HG02840 (cell line): ENCODE results near the gene RBFOX2.
"Not testable (repeated sequence)": the region's sequence is repeated elsewhere in the genome, so short reads cannot be mapped to it uniquely, and the experiment has no call there.

ENCODE experiments used
- ATAC-seq: cut with Tn5 transposase; IDR thresholded peaks from one replicate; pipeline ENCODE4 v1.9.1; 2021; ENCODE audit warnings: mild to moderate bottlenecking, moderate library complexity, moderate number of reproducible peaks; ENCODE audit not compliant: unreplicated experiment, low FRiP score

The RBFOX2 gene

DNA sequence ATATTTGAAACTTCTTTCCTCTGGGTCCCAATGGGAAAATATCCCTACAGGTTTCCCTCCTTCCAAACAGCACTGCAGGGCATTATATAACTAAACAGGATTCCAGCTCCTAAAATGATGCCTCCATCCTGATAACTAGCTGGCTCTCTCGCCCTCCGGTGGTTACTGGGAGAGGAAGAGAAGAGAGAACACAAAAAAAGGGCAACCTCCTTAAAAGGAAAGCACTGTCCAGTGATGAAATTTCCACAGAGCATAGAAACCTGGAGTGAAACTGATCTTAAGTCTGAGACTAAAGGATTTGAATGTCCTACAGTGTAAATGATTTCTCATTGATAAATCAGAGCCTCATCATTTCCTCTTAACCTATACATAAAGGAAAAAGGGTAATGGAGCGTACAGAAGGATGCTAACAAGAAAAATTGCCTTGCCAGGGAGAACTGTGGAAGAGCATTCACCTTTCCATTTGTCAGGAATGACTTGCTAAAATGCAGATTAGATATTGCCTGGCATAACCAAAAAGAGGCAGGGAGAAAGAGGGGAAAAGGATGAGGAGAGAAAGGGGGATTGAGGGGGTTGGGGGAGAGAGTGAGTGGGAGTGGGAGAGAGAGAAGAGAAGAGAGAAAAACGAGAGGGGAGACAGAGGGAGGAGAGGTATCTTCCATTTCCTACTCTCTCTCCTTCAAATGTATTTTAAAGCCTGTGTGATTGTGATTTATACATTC is 189.6 kb downstream of the RBFOX2 start:
- ATAC-seq: no peak

DNA sequence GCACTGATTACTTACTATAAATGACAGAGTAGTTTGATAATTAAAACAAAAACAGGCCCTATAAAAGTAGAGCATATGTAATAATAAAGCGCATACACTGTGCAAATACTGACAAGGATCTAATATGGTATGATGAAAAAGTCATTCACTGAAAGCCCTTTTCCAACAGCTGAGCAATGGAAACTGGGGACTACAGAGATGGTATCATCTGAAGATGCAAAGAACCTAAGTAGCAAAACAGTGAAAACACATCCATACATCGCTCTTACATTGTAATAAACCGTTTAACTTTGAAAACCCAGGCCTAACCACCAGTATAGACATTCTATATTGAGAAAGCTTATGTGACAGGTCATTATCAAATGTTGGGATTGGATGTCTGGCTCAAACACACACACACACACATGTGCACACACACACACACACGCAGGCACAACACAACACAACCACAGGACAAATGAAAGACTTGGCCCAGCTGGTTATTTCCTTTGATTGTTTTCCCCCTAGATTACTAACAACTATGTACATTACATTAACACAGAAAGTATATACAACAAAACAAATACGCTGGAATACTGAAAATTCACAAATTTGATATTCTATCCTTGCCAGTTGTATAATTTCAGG is 191.4 kb downstream of the RBFOX2 start:
- no peak for ATAC-seq

DNA sequence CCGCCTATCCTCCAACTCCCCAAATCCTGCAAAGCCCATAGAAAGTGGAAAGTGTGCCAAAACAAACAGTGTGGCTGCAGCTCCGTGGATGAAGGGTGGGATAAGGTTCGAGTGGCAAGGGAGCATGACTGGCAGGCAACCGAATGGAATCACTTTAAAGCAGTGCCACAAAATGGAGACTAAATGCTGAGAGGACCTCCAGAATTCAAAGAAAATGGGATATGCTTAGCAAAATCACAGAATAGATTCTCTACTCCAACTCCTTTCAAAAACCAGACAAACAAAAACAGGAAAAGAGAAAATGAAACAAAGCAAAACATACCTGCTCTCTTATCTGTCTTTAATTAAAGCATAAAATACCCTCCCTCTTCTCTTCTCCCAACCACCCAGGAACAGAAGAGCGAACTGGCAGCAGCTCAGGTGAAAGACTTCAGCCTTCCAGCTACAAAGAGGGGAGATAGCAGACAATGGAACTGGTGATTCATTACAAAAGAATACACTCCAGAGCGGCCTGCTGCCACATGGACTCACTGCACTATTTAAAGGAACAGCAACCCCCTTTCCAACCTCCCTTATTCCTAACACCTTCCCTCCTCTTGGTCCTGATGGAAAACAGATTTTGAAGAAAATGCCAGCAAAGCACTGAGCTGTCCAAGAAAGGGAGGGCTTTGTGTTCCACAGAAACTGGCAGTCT is 192.5 kb downstream of the RBFOX2 start:
- ATAC-seq: no peak

DNA sequence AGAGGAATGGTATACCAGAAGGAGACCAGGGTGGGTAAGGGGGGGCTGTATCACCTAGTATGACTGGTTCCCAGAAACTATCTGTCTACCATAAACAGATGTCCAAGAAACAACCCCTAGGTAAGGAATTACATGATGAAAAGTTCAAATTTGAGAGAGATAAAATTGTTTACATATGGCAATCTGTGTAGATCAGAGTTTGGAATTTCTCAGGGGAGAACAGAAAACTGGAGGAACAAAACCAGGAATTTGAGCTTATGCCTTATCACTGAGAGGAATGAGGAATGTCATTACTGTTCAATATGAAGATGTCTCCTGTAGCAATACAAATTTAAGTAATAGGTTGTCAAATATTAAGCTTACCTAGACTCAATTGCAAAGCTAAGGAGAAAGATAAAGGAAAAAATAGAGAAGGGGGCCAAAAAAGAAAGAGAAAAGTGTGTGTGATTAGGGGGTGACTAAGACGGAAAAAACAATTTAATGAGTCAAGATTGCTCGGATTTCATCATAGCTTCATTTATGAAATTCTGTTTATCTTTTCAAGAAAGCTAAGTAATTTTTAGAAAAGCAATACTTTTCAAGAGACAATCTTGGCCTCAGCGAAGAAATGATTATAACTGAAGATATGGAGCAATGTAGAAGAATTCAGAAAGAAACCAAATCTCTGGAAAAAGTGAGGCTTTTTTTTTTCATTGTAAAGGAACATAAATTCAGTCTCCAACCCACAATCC is 193.2 kb downstream of the RBFOX2 start:
- no peak for ATAC-seq

DNA sequence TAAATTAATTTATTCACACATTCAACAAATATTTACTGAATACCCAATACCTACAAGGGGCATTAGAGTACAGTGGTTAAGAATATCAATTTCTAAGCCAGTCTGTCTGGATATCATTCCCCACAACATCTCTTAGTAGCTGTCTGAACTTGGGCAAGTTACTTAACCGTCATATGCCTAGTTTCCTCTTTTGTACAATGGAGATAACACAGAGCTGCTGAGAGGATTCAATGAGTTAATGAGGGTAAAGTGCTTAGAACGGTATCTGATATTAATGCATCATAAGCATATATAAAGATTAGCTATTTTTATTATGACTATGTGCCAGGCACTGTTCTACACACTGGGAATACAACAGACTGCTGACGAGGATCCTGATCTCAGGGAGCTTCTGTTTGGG is 194.6 kb downstream of the RBFOX2 start:
- ATAC-seq: no peak

DNA sequence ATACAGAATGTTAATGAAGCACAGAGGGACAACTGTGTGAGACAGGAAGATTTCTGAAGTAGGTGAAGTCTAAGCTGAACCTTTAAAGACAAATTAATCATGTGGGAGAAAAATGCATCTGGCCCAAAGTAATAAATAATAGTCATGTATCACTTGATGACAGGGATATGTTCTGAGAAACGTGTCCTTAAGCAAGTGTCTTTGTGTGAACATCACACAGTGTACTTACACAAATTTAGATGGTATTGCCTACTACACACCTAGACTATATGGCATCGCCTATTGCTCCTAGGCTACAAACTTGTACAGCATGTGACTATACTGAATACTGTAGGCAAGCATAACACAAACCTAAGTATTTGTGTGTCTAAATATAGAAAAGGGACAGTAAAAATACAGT is 198.3 kb downstream of the RBFOX2 start:
- ATAC-seq: no peak

DNA sequence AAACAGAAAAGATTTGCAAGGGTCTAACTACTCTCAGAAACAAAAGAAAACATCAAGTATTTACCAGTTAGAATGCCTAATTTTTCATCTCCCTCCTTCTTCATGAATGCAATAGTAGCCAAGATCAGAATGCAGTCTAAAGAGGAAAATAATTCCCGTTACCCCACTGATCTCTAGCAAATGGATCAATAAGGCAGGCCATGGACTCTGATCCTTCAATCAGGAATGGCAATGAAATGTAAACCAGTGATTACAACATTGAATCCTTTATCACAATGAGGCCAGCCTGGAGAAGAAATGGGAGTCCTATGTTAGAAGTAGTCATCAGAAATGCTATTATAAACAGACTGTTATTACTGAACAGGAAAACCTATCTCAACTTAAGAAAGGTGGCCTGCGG is 204.4 kb downstream of the RBFOX2 start:
- ATAC-seq: no peak

DNA sequence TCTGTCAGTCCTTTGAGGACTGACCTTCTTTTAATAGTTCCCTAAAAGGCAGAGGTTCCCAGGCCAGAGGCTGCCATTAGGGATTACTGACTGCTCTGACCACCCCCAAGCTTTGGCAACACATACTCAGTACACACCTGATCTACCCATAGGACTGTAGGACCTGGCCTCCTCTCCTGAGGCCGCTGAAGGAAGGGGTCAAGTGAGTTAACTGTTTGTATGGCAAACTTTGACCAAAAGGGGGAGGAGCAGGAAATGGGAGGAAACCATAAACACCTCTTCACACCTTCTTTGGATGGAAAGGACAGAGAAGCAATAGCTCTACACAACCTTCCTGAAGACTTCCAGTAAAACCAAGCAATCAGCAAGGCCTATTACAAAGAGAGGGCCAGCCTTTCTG is 207.0 kb downstream of the RBFOX2 start:
- ATAC-seq: no peak

DNA sequence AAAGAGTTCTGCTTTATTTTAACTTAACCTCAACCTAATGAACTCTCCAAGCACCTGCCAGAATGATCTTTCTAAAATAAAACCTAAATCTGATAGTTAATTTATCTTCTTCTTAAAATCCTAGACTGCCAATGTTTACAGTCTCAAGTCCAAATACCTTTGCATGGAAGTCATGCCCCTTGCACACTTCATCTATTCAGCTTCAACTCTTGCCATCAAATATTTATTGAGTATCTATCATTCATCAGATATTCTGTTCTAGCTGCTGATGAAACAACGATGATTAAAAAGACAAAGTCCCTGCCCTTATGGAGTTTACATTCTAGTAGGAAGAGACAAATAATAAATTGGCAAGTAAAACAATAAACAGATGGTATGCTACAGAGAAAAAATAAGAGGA is 209.2 kb downstream of the RBFOX2 start:
- no peak for ATAC-seq

DNA sequence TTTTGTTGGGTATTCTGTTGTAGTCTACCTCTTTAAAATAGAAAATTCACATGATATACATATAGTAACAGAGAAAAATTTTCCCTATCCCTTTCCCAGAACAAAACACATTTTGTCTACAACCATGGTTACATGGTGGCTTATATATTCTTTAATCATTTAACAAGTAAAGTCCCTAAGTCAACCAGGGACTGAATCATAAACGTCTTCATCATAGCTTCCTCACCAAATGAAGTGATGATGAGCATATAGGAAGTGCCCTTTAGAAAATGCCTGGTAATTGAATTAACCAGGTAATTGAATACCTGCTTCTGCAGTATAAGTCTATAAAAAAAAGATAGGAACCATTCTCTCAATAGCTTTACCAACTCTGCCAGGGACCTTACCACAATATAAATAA is 209.7 kb downstream of the RBFOX2 start:
- ATAC-seq: no peak

DNA sequence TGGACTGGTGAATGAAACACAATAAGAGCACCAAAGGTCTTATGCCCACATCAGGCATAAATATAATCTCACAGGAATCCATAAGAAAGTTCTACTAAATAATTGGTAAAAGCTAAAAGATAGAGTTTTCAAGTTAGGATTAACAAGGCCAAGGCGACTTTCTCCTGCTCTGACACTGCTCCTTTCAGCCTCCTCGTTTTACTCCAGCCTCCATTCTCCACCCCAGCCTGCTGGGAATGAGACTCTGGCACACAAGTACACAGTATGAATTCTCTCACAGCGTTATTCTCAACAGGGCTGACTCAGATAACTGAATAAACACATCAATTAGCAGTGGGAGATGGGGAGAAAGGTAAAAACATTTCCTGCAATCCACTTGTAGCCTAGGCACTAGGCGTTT is 216.0 kb downstream of the RBFOX2 start:
- ATAC-seq: no peak

DNA sequence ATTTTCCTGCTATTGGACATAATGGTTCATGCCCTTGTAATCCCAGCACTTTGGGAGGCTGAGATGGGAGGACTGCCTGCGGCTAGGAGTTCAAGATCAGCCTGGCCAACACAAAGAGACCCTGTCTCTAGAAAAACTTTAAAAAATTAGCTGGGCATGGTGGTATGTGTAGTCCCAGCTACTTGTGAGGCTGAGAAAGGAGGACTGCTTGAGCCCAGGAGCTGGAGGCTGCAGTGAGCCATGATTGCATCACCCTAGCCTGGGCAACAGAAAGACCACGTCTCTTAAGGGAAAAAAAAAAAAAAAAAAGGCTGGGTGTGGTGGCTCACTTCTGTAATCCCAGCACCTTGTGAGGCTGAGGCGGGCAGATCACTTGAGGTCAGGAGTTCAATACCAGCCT is 217.0 kb downstream of the RBFOX2 start:
- no peak for ATAC-seq

DNA sequence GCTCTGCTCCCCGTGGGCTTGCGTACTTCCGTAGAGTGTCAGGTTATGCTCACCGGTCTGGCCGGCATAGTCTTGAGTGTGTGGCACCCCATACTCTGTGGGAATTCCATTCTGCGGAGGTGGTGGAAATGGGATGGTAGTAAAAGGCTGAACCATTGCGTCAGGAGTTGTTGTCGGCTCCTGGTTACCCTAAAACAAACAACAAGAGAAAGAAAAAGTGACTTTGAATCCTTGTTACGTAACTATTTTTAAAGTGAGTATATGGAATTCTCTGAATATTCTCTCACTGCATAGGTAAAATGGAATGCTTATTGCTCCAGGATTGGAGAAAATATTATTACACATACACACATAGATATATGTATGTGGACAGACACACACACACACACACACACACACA is 218.8 kb downstream of the RBFOX2 start:
- no peak for ATAC-seq

DNA sequence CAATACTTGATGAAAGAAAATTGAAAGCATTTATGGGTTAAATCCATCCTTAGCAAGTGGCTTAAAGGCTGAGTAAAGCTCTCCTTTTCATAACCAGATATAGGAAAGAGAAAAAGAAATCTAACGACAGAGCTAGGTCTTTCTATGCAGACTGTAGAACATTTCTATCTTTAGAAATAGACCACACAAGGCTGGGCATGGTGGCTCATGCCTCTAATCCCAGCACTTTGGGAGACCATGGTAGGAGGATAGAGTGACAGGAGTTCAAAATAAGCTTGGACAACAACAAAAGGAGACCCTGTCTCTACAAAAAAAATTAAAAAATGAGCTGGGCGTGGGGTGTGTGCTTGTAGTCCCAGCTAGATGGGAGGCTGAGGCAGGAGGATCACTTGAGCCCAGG is 220.2 kb downstream of the RBFOX2 start:
- ATAC-seq: no peak

DNA sequence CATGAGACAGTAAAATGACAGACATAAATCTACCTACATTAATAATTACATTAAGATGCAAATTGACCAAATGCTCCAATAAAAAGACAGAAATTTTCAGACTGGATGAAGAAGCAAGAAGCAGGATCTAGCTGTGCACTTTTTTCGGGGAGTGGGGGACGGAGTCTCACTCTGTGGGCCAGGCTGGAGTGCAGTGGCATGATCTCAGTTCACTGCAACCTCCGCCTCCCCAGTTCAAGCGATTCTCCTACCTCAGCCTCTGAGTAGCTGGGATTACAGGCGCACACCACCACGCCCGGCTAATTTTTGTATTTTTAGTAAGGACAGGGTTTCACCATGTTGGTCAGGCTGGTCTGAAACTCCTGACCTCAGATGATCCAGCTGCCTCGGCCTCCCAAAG is 222.0 kb downstream of the RBFOX2 start:
- ATAC-seq: not testable (repeated sequence)

DNA sequence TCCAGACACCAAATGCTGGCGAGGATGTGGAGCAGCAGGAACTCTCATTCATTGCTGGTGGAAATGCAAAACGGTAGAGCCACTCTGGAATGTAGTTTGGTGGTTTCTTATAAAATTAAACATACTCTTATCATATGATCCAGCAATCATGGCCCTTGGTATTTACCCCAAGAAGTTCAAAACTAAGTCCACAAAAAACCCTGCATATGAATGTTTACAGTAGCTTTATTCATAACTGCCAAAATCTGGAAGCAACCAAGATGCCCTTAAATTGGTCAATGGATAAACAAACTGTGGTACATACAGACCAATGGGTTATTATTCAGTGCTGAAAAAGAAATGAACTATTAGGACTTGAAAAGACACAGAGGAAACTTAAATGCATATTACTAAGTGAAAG is 223.2 kb downstream of the RBFOX2 start:
- ATAC-seq: no peak

DNA sequence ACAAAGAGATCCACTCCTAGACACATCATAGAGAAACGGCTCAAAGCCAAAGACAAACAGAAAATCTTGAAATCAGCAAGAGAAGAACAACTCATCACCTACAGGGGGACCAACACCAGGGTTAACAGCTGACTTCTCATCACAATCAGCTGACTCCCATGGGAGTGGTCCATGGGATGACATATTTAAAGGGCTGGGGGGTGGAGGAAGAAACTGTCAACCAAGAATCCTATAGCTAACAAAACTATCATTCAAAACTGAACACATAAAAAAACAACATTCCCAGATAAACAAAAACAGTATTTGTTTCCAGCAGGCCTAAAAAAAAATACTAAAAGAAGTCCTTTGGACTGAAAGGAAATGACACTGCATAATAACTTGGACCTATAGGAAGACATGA is 224.2 kb downstream of the RBFOX2 start:
- no peak for ATAC-seq

DNA sequence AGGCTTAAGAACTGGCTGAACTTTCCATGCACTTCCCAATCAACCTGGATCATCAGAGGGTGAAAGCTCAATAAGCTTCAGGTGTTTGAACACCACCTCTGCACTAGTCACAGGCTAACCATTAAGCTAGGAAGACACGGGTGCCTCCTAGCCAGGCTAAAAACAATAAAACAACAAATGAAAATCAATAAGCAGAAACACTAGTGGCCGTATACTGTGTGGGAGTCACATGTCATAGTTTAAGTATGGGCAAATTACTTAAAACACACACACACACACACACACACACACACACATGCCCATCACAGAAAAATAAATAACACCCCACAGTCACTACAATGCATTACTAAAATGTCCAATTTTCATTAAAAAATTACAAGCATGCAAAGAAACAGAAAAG is 225.7 kb downstream of the RBFOX2 start:
- ATAC-seq: no peak

DNA sequence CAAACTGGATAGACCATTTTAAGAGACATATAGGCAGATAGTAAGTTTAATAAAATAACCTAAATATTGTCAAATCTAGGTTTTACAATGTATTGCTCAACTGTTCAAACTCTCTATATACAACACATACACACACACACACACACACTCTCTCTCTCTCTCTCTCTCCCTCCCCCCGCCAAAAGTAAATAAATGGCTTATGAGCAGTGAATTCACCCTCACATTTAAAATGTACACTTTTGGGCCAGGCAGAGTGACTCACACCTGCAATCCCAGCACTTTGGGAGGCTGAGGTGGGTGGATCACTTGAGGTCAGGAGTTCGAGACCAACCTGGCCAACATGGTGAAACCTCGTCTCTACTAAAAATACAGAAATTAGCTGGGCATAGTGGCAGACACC is 227.3 kb downstream of the RBFOX2 start:
- not testable (repeated sequence) for ATAC-seq

DNA sequence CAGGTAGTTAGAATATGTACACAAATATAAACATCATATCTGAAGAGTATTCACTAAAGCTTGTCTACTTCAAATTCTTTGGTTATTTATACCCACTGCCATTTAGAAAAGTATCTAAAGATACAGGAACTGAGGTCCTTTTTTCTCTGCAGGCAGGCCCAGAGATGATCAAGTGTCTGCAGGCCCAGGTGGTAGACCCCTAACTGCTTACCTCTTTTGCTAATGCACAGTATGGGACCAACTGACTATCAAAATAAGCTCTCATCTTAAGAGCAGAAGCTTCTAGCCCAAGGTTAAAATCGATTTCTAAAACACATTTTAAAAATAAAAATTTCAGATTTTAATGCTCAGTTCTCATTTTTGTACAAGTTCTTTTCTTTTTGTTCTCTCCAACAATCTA is 229.5 kb downstream of the RBFOX2 start:
- no peak for ATAC-seq

DNA sequence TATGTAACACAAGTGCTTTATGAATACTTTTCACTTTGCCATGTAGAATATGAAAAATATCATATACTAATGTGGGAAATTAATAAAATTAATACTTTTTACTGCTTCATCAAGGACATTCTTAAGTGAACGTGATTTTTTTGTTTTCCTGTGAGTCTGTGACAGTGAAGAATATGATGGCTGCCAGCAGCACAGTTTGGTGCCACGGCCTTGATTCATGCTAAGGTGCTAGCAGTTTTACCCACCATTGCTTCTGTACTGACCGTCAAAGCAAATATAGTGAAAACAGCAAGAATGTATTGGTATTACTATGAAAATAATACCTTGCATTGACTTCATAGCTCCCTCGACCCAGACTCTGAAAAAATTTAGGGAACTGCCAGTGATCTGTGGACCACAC is 231.2 kb downstream of the RBFOX2 start:
- ATAC-seq: no peak
